ENCODE results near the gene UNK.

DNA sequence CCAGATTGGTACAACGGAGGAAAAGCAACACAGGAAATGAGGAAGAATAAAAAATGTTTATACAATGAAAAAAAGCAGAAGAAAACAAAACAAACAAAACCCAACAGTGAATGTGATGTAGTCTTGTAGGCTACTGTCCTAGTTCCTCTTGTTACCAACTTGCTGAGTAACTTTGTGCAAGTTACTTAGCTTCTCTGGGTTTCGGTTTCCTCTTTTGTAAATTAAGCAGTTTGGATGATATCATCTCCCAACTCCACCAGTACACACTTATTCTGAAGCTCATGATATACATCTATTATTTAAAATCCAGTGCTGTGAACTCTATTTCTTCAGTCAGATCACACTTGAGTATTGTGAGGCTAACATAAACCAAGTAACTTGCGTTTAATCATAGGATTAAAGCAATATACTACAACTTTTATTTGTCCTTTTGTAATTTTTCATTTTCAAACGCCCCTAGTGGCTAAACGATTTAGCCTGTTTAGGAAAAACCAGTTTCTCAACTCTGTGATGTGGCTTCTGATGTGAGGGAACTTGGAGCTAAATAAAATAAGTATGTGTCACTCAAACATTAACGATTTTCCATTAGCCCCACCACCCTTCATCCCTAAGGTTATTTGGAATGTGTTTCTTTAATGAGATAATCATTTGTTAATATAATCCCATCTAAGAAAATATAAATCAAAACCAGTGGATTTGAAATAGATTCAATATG is 1.4 kb upstream of the UNK start:
- no peak for TF ChIP-seq EZH2phosphoT487 (IDR thresholded peaks at IDR 0.05; ENCODE audit: low read depth)
- TF ChIP-seq CTCF (IDR thresholded peaks at IDR 0.05; ENCODE audit: low read depth, low read length) = peak; percentile 72

All from OCI-LY3 (cell line).